ENCODE results near the gene PRPH.
A peak's percentile ranks its signal among the peaks of the same experiment; 100 is the strongest.
"Not testable (repeated sequence)": the region's sequence is repeated elsewhere in the genome, so short reads cannot be mapped to it uniquely, and the experiment has no call there.

PRPH gene

DNA sequence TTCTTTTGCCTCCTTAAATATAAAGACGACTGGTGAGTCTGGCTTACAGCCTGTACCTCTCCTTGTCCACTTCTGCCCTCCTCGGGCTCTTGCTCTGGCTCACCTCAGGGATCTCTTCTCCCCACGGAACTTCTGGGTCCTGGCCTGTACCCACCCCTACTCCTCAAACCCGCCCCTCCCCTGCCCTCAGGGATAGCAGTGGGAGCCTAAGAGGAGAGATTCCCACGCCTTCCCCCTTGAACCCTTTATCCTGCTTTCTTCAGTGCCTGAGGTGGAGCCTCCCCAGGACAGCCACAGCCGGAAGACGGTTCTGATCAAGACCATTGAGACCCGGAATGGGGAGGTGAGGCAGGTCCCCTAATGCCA is 2.7 kb downstream of the PRPH start:
- no peak for TF ChIP-seq SUZ12 (IDR thresholded peaks at IDR 0.05; ENCODE audit: extremely low read depth, insufficient read depth, insufficient read length)
- TF ChIP-seq ZNF274 (IDR thresholded peaks at IDR 0.05; ENCODE audit: low read depth, low read length): no peak
- TF ChIP-seq YY1 (IDR thresholded peaks at IDR 0.05; ENCODE audit: insufficient read depth, insufficient read length): no peak
- H3K27me3 ChIP-seq (ENCODE audit: insufficient read depth, insufficient read length): peaks cover 36% of the 10 kb centered on the region
- H3K9ac ChIP-seq (ENCODE audit: insufficient read length, low read depth): no peak overlapping the region
- no peak for DNase-seq (ENCODE audit: low read depth, low spot score)
- H3K4me3 ChIP-seq (ENCODE audit: insufficient read length, low read depth): peak overlapping the region; percentile 13
- peaks cover 16% of the 10 kb centered on the region; the same call in 1 of the 2 replicates for H3K9me3 ChIP-seq (ENCODE audit: insufficient read depth, low read length)
- peaks cover 32% of the 10 kb centered on the region for H3K4me1 ChIP-seq (ENCODE audit: insufficient read depth, insufficient read length)
- H3K36me3 ChIP-seq (ENCODE audit: insufficient read depth, insufficient read length, low read length): no peaks in the 10 kb centered on the region

DNA sequence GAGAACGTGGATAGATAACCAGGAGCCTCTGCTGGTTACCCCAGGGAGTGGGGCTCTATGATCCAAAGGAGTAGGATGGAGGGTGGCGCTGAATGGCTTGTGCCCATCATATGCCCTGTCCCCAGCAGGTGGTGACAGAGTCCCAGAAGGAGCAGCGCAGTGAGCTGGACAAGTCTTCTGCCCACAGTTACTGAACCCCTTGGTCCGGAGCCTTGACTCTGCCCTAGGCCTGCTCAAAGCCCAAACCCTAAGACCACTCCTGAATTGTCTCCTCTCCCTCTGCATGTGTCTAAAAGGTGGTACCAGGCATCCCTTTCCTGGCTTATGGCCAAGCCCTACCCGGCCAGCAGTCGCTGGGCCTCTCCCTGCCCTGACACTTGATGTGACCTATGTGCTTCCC is 3.2 kb downstream of the PRPH start:
- Histone ChIP-seq H3K4me1 (ENCODE audit: insufficient read depth, insufficient read length) (peaks cover 28% of the 10 kb centered on the region), H3K27me3 (ENCODE audit: insufficient read depth, insufficient read length) (peaks cover 36% of the 10 kb centered on the region), H3K9ac (ENCODE audit: insufficient read length, low read depth) (no peak overlapping the region), H3K36me3 (ENCODE audit: insufficient read depth, insufficient read length, low read length) (no peaks in the 10 kb centered on the region), H3K9me3 (ENCODE audit: insufficient read depth, low read length) (peaks cover 16% of the 10 kb centered on the region; the same call in 1 of the 2 replicates), H3K4me3 (ENCODE audit: insufficient read length, low read depth) (no peak overlapping the region)
- DNase-seq (ENCODE audit: low read depth, low spot score): no peak
- TF ChIP-seq SUZ12 (IDR thresholded peaks at IDR 0.05; ENCODE audit: extremely low read depth, insufficient read depth, insufficient read length): no peak
- no peak for TF ChIP-seq YY1 (IDR thresholded peaks at IDR 0.05; ENCODE audit: insufficient read depth, insufficient read length)
- TF ChIP-seq ZNF274 (IDR thresholded peaks at IDR 0.05; ENCODE audit: low read depth, low read length): no peak

GRCh38 chr12:49301760-49302159 is 6.8 kb downstream of the PRPH start:
- no peak for DNase-seq (ENCODE audit: low read depth, low spot score)

DNA sequence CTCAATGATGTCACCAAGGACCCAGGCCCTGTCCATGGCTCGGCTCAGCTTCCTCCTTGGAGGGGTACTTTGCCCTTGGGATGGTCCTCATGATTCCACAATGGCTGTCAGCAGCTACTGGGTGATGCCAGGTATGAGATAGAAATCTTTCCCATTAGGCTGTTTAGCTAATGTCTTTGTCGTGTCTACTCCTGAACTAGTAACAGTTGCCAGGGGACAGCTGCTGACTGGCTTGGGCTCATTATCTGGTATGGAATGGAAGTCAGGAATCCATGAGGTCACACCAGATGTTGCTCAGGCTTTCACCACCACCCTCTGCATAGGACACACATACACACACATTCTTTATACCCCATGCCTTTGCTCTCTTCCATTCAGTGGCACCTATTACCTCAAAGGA is 9.2 kb downstream of the PRPH start:
- Histone ChIP-seq H3K9me3 (ENCODE audit: insufficient read depth, low read length) (no peaks in the 10 kb centered on the region), H3K9ac (ENCODE audit: insufficient read length, low read depth) (no peak overlapping the region), H3K4me1 (ENCODE audit: insufficient read depth, insufficient read length) (no peaks in the 10 kb centered on the region), H3K4me3 (ENCODE audit: insufficient read length, low read depth) (no peak overlapping the region), H3K27me3 (ENCODE audit: insufficient read depth, insufficient read length) (no peaks in the 10 kb centered on the region), H3K36me3 (ENCODE audit: insufficient read depth, insufficient read length, low read length) (no peaks in the 10 kb centered on the region)
- TF ChIP-seq YY1 (IDR thresholded peaks at IDR 0.05; ENCODE audit: insufficient read depth, insufficient read length) (no peak), ZNF274 (IDR thresholded peaks at IDR 0.05; ENCODE audit: low read depth, low read length) (no peak), SUZ12 (IDR thresholded peaks at IDR 0.05; ENCODE audit: extremely low read depth, insufficient read depth, insufficient read length) (no peak)
- DNase-seq (ENCODE audit: low read depth, low spot score): no peak

More at GRCh38 chr12:49301760-49302159, 6.8 kb downstream of the PRPH start:
- no peaks in the 10 kb centered on the region for H3K36me3 ChIP-seq (ENCODE audit: insufficient read depth, insufficient read length, low read length)
- peaks cover 18% of the 10 kb centered on the region for H3K27me3 ChIP-seq (ENCODE audit: insufficient read depth, insufficient read length)
- TF ChIP-seq YY1 (IDR thresholded peaks at IDR 0.05; ENCODE audit: insufficient read depth, insufficient read length): no peak
- H3K4me1 ChIP-seq (ENCODE audit: insufficient read depth, insufficient read length): peaks cover 5% of the 10 kb centered on the region
- 0 out of 2 replicates have a peak, but pooled peaks cover under 1% of the 10 kb centered on the region for H3K9me3 ChIP-seq (ENCODE audit: insufficient read depth, low read length)
- H3K4me3 ChIP-seq (ENCODE audit: insufficient read length, low read depth): no peak overlapping the region
- H3K9ac ChIP-seq (ENCODE audit: insufficient read length, low read depth): no peak overlapping the region

DNA sequence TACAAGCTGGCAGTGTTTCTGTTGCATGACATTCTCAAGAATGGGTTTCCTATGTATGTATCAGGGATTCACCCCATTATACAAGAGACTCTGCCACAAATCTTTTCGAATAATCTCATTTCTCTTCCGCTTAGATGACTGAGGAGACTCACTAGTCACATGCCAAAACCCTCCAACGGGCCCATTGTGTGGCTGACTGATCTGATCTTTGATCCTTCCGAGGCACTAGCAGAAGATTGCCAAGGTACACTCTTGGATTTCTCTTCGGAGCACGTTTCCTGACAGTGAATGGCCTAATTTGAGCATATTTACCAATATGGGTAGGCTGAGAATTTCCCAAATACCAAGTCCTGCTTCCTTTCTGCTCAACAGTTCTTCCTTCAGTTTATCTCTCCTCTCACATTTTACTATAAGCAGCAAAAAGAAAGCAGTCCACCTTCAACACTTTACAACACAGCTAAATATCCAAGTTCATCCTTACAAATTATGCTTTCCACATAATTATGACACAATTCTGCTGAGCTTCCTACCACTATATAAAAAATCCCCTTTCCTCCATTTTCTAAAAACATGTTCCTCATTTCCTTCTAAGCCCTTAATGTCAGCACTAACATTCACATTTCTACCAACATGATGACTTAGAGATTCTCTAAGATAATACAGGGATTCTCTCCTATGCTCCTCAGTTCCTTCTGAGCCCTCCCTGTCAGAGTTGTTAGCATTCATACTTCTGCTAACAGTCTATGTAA is 11.0 kb downstream of the PRPH start:
- Histone ChIP-seq H3K36me3 (ENCODE audit: insufficient read depth, insufficient read length, low read length) (no peaks in the 10 kb centered on the region), H3K4me1 (ENCODE audit: insufficient read depth, insufficient read length) (no peaks in the 10 kb centered on the region), H3K9ac (ENCODE audit: insufficient read length, low read depth) (no peak overlapping the region), H3K9me3 (ENCODE audit: insufficient read depth, low read length) (no peaks in the 10 kb centered on the region), H3K27me3 (ENCODE audit: insufficient read depth, insufficient read length) (no peaks in the 10 kb centered on the region), H3K4me3 (ENCODE audit: insufficient read length, low read depth) (no peak overlapping the region)
- no peak for TF ChIP-seq SUZ12 (IDR thresholded peaks at IDR 0.05; ENCODE audit: extremely low read depth, insufficient read depth, insufficient read length)
- no peak for TF ChIP-seq ZNF274 (IDR thresholded peaks at IDR 0.05; ENCODE audit: low read depth, low read length)
- no peak for TF ChIP-seq YY1 (IDR thresholded peaks at IDR 0.05; ENCODE audit: insufficient read depth, insufficient read length)
- DNase-seq (ENCODE audit: low read depth, low spot score): no peak

GRCh38 chr12:49309386-49309785 is 14.4 kb downstream of the PRPH start:
- Histone ChIP-seq H3K27me3 (ENCODE audit: insufficient read depth, insufficient read length) (no peaks in the 10 kb centered on the region), H3K36me3 (ENCODE audit: insufficient read depth, insufficient read length, low read length) (no peaks in the 10 kb centered on the region), H3K9ac (ENCODE audit: insufficient read length, low read depth) (no peak overlapping the region), H3K4me1 (ENCODE audit: insufficient read depth, insufficient read length) (no peaks in the 10 kb centered on the region), H3K9me3 (ENCODE audit: insufficient read depth, low read length) (no peaks in the 10 kb centered on the region), H3K4me3 (ENCODE audit: insufficient read length, low read depth) (no peak overlapping the region)
- DNase-seq (ENCODE audit: low read depth, low spot score): no peak
- TF ChIP-seq ZNF274 (IDR thresholded peaks at IDR 0.05; ENCODE audit: low read depth, low read length) (no peak), YY1 (IDR thresholded peaks at IDR 0.05; ENCODE audit: insufficient read depth, insufficient read length) (no peak), SUZ12 (IDR thresholded peaks at IDR 0.05; ENCODE audit: extremely low read depth, insufficient read depth, insufficient read length) (no peak)

GRCh38 chr12:49310451-49311000 is 15.6 kb downstream of the PRPH start:
- DNase-seq (ENCODE audit: low read depth, low spot score); H3K9ac ChIP-seq (ENCODE audit: insufficient read length, low read depth); H3K4me3 ChIP-seq (ENCODE audit: insufficient read length, low read depth); H3K9me3 ChIP-seq (ENCODE audit: insufficient read depth, low read length); H3K36me3 ChIP-seq (ENCODE audit: insufficient read depth, insufficient read length, low read length); H3K27me3 ChIP-seq (ENCODE audit: insufficient read depth, insufficient read length); H3K4me1 ChIP-seq (ENCODE audit: insufficient read depth, insufficient read length): not testable (repeated sequence)

All from NT2/D1 (cell line).